Sigmoid colon (tissue), 4 donors: ENCODE measurements around the gene SLC29A2.

Experiments used
- CTCF ChIP-seq, 4 experiments: fragments of 450-650 bp in 3 of 4; fragments of 200-600 bp in 1 of 4; IDR thresholded peaks; one replicate each; pipeline ENCODE4 v1.5.1; 2016 to 2019; ENCODE audit warnings: antibody characterized with exemption in 4 of 4, mild to moderate bottlenecking in 3 of 4, moderate library complexity in 2 of 4
- EP300 ChIP-seq, 4 donors: sonication (generic); formaldehyde crosslinking; IDR thresholded peaks; one replicate each; pipeline ENCODE4 v1.6.1; 2017; ENCODE audit warnings: antibody characterized with exemption in 4 of 4

DNA sequence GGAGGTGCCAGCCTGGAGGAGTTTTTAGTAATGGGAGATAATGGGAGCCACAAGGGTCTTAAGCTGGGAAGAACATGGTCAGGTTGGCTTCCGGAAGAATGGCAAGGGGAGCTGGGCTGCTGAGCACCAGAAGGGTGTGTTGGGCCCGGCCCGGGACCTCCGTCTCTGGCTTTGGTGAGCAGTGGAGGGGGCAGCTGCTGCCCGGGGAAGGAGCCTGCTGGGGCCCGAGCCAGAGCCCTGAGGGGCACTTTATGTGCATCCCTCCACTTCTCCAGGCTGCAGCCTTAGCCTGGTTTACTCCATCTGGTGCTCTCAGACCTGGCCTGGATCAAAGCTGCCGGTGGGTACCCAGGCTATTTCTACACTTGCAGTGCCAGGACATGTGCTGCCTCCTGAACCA lies 40.5 kb upstream of the SLC29A2 start:
- TF ChIP-seq EP300 (IDR thresholded peaks at IDR 0.05): no peak
- TF ChIP-seq CTCF (IDR thresholded peaks at IDR 0.05): no peak
